Activated T-helper 9 cell treated with anti-CD3 and anti-CD28 coated beads, Interleukin-2, amount 50 U/mL, for 16 hours (primary cell): Measurements from ENCODE around the gene ACSL6.

Experiments used
- DNase-seq: peaks from one replicate; pipeline ENCODE4 v3.0.0-alpha.2; 2020; ENCODE audit warnings: low read depth

Gene ACSL6

DNA sequence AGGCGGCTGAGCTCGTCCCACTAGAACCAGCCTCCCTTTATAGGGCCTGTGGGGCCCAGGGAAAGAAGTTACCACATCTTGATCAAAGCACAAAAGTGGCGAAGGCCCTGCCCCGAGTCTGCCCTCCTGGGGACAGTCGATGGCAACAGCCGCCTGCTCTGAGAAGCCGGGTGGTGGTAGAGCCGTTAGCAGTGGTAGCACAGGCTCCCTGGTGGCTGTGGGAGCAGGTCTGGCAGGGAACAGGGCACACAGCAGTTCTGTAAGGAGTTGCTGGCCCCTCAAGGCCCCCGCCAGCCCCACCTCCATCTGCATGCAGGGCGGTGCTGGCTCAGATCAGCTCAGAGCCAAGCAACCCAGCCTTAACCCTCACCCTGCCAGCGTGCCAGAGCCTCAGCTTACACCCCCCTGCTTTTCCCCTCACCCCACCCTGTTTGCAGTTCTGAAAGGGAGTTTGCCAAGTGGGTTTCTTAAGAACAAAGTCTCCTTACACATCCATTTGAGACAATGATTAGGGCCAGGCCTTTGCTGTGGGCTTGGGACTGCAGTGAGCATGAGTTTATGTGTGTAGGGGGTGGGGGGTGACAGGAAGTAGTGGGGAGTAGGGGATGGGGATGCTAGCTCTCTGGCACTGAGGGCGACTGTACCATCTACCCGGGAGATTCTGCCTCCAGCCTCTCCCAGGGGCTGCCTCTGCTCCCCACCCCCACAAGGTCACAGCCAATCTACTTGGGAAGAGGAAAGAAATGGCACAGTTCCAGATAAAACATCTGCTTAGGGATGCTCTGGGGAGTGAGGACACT is 11.8 kb downstream of the ACSL6 start:
- DNase-seq = no peak

DNA sequence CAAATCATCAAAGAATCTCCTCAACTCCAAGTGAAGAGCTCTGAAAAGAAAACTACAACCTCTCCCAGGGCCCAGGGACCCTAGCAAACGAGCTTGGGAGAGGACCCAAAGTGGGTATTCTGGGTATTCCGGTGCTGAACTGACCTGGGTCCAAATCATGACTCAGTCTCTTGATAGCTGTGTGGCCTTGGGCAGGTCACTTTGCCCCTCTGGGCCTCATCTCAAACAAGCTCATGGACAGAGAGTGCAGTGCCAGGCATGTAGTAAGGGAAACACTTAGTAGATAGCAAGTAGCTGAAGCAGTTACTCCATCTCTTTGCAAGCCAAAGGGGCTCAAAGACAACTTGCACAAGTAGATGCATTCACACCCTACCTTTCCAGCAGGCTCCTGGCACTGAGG is 12.4 kb downstream of the ACSL6 start:
- no peak for DNase-seq

- no peak for DNase-seq
Measured at GRCh38 chr5:131998431-131999040, 12.9 kb downstream of the ACSL6 start.

DNA sequence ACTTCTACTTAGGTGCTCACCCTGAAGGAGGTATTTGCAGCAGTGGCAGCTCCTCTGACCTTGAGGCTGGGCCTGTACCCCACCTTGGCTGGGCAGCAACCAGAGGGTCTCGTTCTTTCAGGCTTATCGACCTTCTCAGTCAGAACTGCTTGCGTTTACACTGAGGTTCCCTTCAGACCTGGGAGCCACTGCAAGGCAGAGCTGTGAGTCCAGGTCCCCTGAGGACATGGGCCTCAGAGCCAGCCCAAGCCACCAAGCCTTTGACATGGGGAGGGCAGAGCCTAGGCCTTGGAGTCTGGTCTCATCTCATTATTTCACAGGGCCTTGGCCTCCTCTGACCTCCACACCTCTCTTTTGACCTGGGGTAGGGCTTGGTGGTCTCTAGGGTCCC is 13.7 kb downstream of the ACSL6 start:
- DNase-seq = no peak

DNA sequence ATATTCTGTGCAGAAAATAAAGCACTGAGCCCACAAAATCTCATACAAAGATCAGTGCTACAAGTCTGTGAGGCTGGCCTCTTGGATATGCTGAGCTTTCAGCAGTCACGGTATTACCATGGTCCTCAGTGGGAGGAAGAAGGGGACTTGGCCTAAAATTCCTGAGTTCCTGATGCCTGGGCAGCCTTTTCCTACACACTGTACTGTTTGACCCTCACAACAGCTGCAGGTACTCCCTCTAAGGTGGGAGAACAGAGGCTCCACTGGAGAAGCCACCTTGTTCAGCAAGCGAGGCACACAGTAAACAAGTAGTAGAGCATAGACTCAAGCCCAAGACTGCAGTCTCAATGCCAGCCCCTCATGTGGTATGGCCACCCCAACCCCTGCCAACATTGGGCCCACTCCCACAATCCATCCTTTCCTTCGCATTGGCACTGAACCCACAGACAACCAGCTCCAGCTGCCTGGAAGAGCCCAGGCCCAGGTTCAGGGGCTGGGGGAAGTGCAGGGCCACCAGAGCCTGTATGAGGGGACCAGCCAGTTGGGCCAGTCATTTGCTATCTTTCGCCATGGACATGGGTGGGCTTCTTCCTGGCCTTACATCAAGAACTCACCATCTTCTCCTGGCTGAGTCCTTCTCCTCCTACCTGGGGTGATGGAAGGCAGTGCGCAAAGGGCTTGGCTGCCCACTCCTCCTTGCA is 14.3 kb downstream of the ACSL6 start:
- DNase-seq = no peak

GRCh38 chr5:131996210-131997025 is 15.0 kb downstream of the ACSL6 start:
- no peak for DNase-seq

- DNase-seq = no peak
Measured at GRCh38 chr5:131994533-131995226, 16.8 kb downstream of the ACSL6 start.

DNA sequence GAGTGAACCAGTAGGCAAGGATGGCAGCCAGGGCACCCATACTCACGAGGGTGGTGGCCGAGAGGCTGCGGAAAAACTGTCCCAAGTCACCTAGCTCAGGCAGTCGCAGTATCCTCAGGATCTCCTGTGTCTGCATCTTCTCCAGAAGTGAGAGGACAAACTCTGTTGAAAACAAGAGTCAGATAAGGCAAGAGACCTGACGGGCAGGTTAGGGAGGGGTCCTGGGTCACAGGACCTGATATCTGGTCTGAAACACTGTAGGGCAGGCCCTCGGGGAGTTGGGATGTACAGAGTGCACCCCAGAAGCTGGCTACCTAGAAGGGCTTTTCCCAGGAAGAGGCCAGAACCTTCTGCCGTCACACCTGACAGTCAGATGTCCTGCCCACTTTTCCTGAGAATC is 17.4 kb downstream of the ACSL6 start:
- no peak for DNase-seq

DNA sequence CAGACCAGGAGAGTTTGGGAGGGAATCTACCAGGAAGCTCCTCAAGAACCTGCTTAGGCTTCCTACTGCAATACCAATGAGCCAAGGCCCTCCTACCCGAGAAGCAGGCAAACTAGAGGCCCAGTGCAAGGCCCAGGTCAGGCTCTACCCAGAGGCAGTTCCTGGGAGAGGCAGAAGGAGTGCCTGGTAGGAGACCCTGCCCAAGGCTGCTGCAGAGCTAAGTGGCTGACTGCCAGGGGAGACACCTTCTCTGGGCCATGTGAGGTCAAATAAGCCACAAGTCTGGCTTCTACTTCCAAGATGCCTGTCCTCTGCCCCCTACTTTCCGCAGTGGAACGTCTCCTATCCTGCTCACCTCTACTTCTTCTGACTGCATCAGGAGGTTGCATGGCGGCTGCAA is 17.8 kb downstream of the ACSL6 start:
- no peak for DNase-seq

- DNase-seq = no peak
Measured at GRCh38 chr5:131992370-131992769, 19.1 kb downstream of the ACSL6 start.

DNA sequence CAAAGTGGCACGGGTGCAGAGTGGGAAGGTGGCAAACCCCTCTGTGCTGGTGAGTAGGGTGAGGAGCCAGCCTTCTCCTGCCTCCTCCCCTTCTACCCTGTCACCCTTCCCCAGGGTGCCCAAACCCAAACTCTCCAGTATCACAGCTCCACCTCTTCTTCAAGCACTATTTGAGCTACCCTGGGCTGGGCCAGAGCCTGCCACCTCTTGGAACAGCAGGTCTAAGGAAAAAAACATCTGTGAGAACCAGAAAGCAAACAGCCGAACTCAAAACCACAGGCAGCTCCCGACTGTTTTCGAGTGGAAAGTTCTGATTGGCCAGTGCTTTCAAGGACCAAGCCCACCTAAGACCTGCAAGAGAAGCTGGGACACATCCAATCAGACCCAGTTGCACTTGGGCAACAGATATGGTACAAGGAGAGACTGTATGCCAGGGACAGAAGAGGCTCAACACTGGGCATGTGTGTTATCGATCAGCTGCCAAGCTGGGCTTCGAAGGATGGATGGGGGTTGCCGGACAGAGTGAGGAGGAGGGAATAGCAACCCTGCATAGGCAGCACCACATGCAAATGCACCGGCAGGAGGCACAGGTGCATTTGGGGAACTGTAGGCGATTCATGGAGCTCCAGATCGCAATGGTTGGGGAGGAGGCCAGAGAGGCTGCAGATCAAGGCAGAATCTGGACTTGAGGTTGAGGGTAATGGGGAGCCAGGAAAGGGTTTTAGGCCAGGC is 19.7 kb downstream of the ACSL6 start:
- no peak for DNase-seq

- no peak for DNase-seq
Measured at GRCh38 chr5:131990716-131991115, 20.7 kb downstream of the ACSL6 start.

DNA sequence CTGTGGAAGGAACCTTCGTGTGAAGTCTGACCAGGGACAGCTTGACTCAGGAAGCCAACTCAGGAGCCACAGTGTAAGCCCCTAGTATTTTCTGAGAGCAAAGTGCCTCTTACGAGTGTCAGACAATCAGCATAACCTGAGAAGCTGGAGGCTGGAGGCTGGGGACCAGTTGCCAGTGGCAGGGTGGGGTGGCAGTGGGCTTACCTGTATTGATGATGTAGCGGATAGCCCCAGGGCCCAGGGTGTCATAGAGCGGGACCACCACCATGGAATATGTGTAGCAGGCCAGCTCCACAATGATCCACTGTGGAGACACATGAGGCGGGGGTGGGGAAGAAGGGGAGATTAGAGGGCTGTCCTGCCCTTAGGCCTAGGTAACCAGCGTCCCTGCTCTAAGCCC is 22.9 kb downstream of the ACSL6 start:
- no peak for DNase-seq

DNA sequence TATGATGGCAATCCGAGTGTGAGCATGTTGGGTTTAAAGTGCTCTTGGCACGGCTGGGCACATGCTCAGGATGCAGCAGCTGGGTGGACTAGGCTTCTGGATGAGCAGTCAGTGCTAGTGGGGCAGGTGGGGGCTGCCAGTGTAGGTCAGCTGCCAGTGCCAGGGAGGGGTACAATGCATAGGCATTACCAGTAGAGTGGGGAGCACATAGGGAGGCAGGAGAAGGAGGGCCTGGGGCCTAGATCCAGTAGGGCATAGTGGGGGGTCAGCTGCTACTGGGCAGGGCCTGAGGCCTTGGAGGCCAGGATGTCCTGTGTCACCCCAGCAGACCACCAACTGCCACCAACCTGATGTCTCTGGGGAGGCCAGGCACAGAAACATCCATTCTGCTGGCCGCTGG is 24.2 kb downstream of the ACSL6 start:
- DNase-seq = no peak

- no peak for DNase-seq
Measured at GRCh38 chr5:131986161-131986912, 25.1 kb downstream of the ACSL6 start.

DNA sequence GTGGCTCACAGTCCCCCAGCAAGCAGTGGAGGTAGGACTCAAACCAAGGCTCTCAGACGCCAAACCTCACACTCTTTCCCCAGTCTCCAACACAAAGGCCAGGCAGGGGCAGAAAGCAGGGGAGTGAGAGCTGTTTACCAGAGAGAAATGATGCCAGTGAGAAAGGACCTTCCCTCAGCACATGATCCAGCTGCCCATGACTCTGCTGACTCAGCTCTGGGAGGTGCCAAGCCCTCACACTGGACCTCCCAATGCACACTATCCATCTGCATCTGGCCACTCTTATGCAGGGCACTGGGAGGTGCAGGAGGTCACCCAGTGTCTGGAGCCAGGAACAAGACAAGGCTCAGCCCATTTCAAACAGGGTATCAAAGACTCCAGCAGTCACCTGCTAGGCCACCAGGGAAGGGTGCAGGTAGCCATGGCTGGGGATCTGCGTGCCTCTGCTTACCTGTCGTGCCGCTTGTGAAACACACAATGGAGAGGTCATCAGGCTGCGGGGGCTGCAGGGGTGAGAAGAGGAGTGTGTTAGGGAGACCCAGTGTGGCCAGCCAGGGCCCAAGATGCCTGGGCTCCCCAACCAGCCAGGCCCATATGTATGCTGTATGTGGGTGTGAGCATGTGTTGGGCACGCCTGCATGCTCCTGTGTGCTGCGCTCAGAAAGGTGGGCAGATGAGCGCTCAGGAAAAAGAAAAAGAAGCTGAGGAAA is 26.3 kb downstream of the ACSL6 start:
- no peak for DNase-seq

DNA sequence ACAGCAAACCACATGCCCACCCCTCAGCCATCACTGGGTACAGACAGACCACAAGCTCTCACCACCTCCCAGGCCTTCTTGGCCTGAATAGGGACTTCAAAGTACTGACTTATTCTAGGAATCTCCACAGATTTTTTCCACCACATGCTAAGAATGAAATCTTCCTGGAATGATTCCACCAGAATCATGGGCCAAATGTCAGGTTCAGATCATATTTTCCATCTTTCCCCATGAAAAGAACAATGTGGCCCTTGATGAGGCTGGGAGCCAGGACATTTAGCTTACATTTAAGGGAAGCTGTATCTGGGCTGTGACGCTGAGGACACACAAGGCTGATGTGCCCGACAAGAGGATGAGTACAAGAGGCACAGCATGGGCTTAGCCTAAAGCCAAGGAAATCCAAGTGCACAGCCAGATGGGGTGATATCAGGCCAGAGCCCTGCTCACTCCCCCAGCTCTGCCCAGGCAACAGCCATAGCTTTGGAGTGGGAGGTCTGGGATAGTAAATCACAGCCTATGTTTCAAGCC is 28.1 kb downstream of the ACSL6 start:
- no peak for DNase-seq

GRCh38 chr5:131981516-131981915 is 29.9 kb downstream of the ACSL6 start:
- no peak for DNase-seq

- DNase-seq = no peak
Measured at GRCh38 chr5:131980696-131981095, 30.8 kb downstream of the ACSL6 start.
